ENCODE data around the gene MYB.
"Not testable (repeated sequence)": the region's sequence is repeated elsewhere in the genome, so short reads cannot be mapped to it uniquely, and the experiment has no call there.

Gene MYB

GRCh38 chr6:135163440-135163738 lies 17.7 kb upstream of the MYB start:
- DNase-seq (ENCODE audit: low read depth, low spot score): no peak

GRCh38 chr6:135164387-135164786 lies 16.7 kb upstream of the MYB start:
- DNase-seq (ENCODE audit: low read depth, low spot score): not testable (repeated sequence)

GRCh38 chr6:135165031-135165430 lies 16.1 kb upstream of the MYB start:
- DNase-seq (ENCODE audit: low read depth, low spot score): no peak

- no peak for DNase-seq (ENCODE audit: low read depth, low spot score)
Measured at GRCh38 chr6:135166515-135166914, 14.6 kb upstream of the MYB start.

- DNase-seq (ENCODE audit: low read depth, low spot score): no peak
Measured at GRCh38 chr6:135167617-135168016, 13.5 kb upstream of the MYB start.

- no peak for DNase-seq (ENCODE audit: low read depth, low spot score)
Measured at GRCh38 chr6:135168766-135169165, 12.3 kb upstream of the MYB start.

GRCh38 chr6:135170238-135170637 lies 10.9 kb upstream of the MYB start:
- DNase-seq (ENCODE audit: low read depth, low spot score): no peak

- DNase-seq (ENCODE audit: low read depth, low spot score): no peak
Measured at GRCh38 chr6:135170849-135171248, 10.3 kb upstream of the MYB start.

GRCh38 chr6:135173242-135173988 lies 7.7 kb upstream of the MYB start:
- DNase-seq (ENCODE audit: low read depth, low spot score): no peak

- no peak for DNase-seq (ENCODE audit: low read depth, low spot score)
Measured at GRCh38 chr6:135173989-135174484, 7.1 kb upstream of the MYB start.

GRCh38 chr6:135176058-135176457 lies 5.0 kb upstream of the MYB start:
- DNase-seq (ENCODE audit: low read depth, low spot score): no peak

- no peak for DNase-seq (ENCODE audit: low read depth, low spot score)
Measured at GRCh38 chr6:135176464-135176863, 4.6 kb upstream of the MYB start.

- DNase-seq (ENCODE audit: low read depth, low spot score): no peak
Measured at GRCh38 chr6:135179372-135179771, 1.7 kb upstream of the MYB start.

GRCh38 chr6:135179920-135180541 lies 1.1 kb upstream of the MYB start:
- peak; percentile 4 for DNase-seq (ENCODE audit: low read depth, low spot score)

GRCh38 chr6:135181333-135182070 lies 394 bp downstream of the MYB start:
- DNase-seq (ENCODE audit: low read depth, low spot score): peak; percentile 47

- peak; percentile 51 for DNase-seq (ENCODE audit: low read depth, low spot score)
Measured at GRCh38 chr6:135182071-135183001, 1.2 kb downstream of the MYB start.

- peak; percentile 50 for DNase-seq (ENCODE audit: low read depth, low spot score)
Measured at GRCh38 chr6:135183002-135183531, 2.0 kb downstream of the MYB start.

- peak; percentile 80 for DNase-seq (ENCODE audit: low read depth, low spot score)
Measured at GRCh38 chr6:135183532-135184440, 2.7 kb downstream of the MYB start.

GRCh38 chr6:135185483-135185882 lies 4.4 kb downstream of the MYB start:
- no peak for DNase-seq (ENCODE audit: low read depth, low spot score)

- DNase-seq (ENCODE audit: low read depth, low spot score): no peak
Measured at GRCh38 chr6:135186255-135186654, 5.1 kb downstream of the MYB start.
